OCI-LY1 (cell line): ENCODE data around the gene MPG.
A peak's percentile ranks its signal among the peaks of the same experiment; 100 is the strongest.

Source experiments
- H2AFZ ChIP-seq: fragments of 200-600 bp; sonication (generic), shearing (Covaris generic); 2 replicates; pipeline ENCODE4 v1.6.0; 2014; ENCODE audit warnings: antibody characterized with exemption, mild to moderate bottlenecking, low read length
- H3F3A ChIP-seq: fragments of 200-600 bp; sonication (generic), shearing (Covaris generic); 2 replicates; pipeline ENCODE4 v1.6.0; 2014; ENCODE audit warnings: mild to moderate bottlenecking, antibody characterized with exemption, low read length, moderate library complexity; ENCODE audit not compliant: insufficient read depth
- H3K27ac ChIP-seq: fragments of 200-600 bp; sonication (generic); 2 replicates; pipeline ENCODE4 v1.5.1; 2014; ENCODE audit warnings: low read length, mixed run types, mild to moderate bottlenecking, low read depth; ENCODE audit not compliant: poor library complexity, severe bottlenecking
- H3K27me3 ChIP-seq: fragments of 200-600 bp; sonication (generic); 2 replicates; pipeline ENCODE4 v1.6.0; 2014; ENCODE audit warnings: antibody characterized with exemption, mild to moderate bottlenecking, low read length, moderate library complexity; ENCODE audit not compliant: insufficient read depth
- H3K36me3 ChIP-seq: fragments of 200-600 bp; sonication (generic); 2 replicates; pipeline ENCODE4 v1.6.1; 2014; ENCODE audit warnings: mild to moderate bottlenecking, antibody characterized with exemption, low read length, moderate library complexity, mixed read lengths; ENCODE audit not compliant: insufficient read depth
- H3K4me1 ChIP-seq: fragments of 200-600 bp; sonication (generic); 2 replicates; pipeline ENCODE4 v1.5.1; 2014; ENCODE audit warnings: mild to moderate bottlenecking, low read length, moderate library complexity; ENCODE audit not compliant: insufficient read depth, severe bottlenecking
- H3K4me2 ChIP-seq: fragments of 200-600 bp; sonication (generic), shearing (Covaris generic); 2 replicates; pipeline ENCODE4 v1.6.1; 2014; ENCODE audit warnings: low read length
- H3K4me3 ChIP-seq: fragments of 200-600 bp; sonication (generic); 2 replicates; pipeline ENCODE4 v1.5.1; 2014; ENCODE audit warnings: low read length, low read depth, mild to moderate bottlenecking, mixed read lengths; ENCODE audit not compliant: poor library complexity, severe bottlenecking
- H3K79me2 ChIP-seq: fragments of 200-600 bp; shearing (Covaris generic); 2 replicates; pipeline ENCODE4 v1.6.1; 2016; ENCODE audit warnings: mixed run types, low read length, mixed read lengths; ENCODE audit not compliant: insufficient read depth
- H3K9ac ChIP-seq: fragments of 200-600 bp; sonication (generic), shearing (Covaris generic); 2 replicates; pipeline ENCODE4 v1.6.1; 2014; ENCODE audit warnings: mild to moderate bottlenecking, low read length, mixed read lengths
- H3K9me2 ChIP-seq: fragments of 200-600 bp; sonication (generic), shearing (Covaris generic); 2 replicates; pipeline ENCODE4 v1.6.1; 2014; ENCODE audit warnings: low read depth, mild to moderate bottlenecking, low read length, mixed read lengths
- H3K9me3 ChIP-seq: fragments of 200-600 bp; shearing (Covaris generic); 2 replicates; pipeline ENCODE4 v1.6.1; 2014; ENCODE audit warnings: low read length, mixed read lengths
- H4K20me1 ChIP-seq: fragments of 200-600 bp; sonication (generic), shearing (Covaris generic); 2 replicates; pipeline ENCODE4 v1.6.0; 2016; ENCODE audit warnings: mild to moderate bottlenecking, low read length; ENCODE audit not compliant: insufficient read depth
- CTCF ChIP-seq: fragments of 200-600 bp; sonication (generic), shearing (Covaris generic); IDR thresholded peaks from 2 replicates; pipeline ENCODE4 v1.5.1; 2017; ENCODE audit warnings: mild to moderate bottlenecking, antibody characterized with exemption, low read length, moderate library complexity, mixed read lengths
- EZH2 ChIP-seq: fragments of 200-600 bp; sonication (generic), shearing (Covaris generic); IDR thresholded peaks from 2 replicates; pipeline ENCODE4 v1.8.0; 2017; ENCODE audit warnings: borderline replicate concordance, mixed run types, mild to moderate bottlenecking, antibody characterized with exemption, low read length, moderate library complexity, mixed read lengths

MPG gene

GRCh38 chr16:114327-114726 lies 36.3 kb downstream of the MPG start:
- no peak overlapping the region for H2AFZ ChIP-seq
- H3K27ac ChIP-seq = no peak overlapping the region
- no peak overlapping the region for H3K4me3 ChIP-seq
- no peaks in the 10 kb centered on the region for H3F3A ChIP-seq
- H3K9me3 ChIP-seq = no peaks in the 10 kb centered on the region
- H3K79me2 ChIP-seq = no peaks in the 10 kb centered on the region
- H3K4me2 ChIP-seq = no peak overlapping the region
- no peaks in the 10 kb centered on the region for H4K20me1 ChIP-seq
- no peak for TF ChIP-seq CTCF
- no peak for TF ChIP-seq EZH2
- peaks cover 4% of the 10 kb centered on the region for H3K4me1 ChIP-seq
- no peaks in the 10 kb centered on the region for H3K9me2 ChIP-seq
- no peak overlapping the region for H3K9ac ChIP-seq
- no peaks in the 10 kb centered on the region for H3K27me3 ChIP-seq
- peaks cover 47% of the 10 kb centered on the region for H3K36me3 ChIP-seq

GRCh38 chr16:116015-116414 lies 38.0 kb downstream of the MPG start:
- Histone ChIP-seq H3K4me2 (no peak overlapping the region), H3K9me2 (no peaks in the 10 kb centered on the region), H3K27ac (no peak overlapping the region), H4K20me1 (no peaks in the 10 kb centered on the region), H2AFZ (no peak overlapping the region), H3K36me3 (peaks cover 37% of the 10 kb centered on the region), H3F3A (no peaks in the 10 kb centered on the region), H3K9ac (no peak overlapping the region), H3K4me1 (peaks cover 4% of the 10 kb centered on the region), H3K27me3 (no peaks in the 10 kb centered on the region), H3K79me2 (no peaks in the 10 kb centered on the region), H3K9me3 (no peaks in the 10 kb centered on the region), H3K4me3 (no peak overlapping the region)
- TF ChIP-seq EZH2 (no peak), CTCF (no peak)

- Histone ChIP-seq H3K79me2 (no peaks in the 10 kb centered on the region), H3K36me3 (peaks cover 24% of the 10 kb centered on the region), H3K4me2 (no peak overlapping the region), H3F3A (no peaks in the 10 kb centered on the region), H2AFZ (no peak overlapping the region), H3K9ac (no peak overlapping the region), H3K9me3 (no peaks in the 10 kb centered on the region), H3K9me2 (no peaks in the 10 kb centered on the region), H4K20me1 (no peaks in the 10 kb centered on the region), H3K4me1 (peaks cover 4% of the 10 kb centered on the region), H3K4me3 (no peak overlapping the region), H3K27ac (no peak overlapping the region), H3K27me3 (no peaks in the 10 kb centered on the region)
- peak; percentile 96 for TF ChIP-seq CTCF
- TF ChIP-seq EZH2 = no peak
Observed at GRCh38 chr16:117379-118365, 39.6 kb downstream of the MPG start.
